ENCODE measurements around the gene MACROD1.

- TF ChIP-seq POLR2AphosphoS5 (IDR thresholded peaks at IDR 0.05) (no peak), CTCF (IDR thresholded peaks at IDR 0.05 in 8 of 11, conservative IDR thresholded peaks at IDR 0.05 in 3 of 11) (no peak)
Observed at GRCh38 chr11:64063777-64064176, 102.1 kb downstream of the MACROD1 start.

All from spleen (tissue), 7 donors.